ENCODE data around the gene ADAMTS13. TPM values are rescaled to one million over a fixed set of nuclear protein-coding genes. Genes with fewer than 3 reads are reported as not detected.

ADAMTS13 gene
- total RNA-seq, 4 donors from 2014 or later = 0.94 to 2.7 (median 2.1) TPM

GRCh38 chr9:133489253-133490190 is 67.4 kb downstream of the ADAMTS13 start:
- ATAC-seq = no peak
- 81% methylated on average over 12 of the region's 19 CpGs; no CpG with 5 or more reads in 1 of the 2 donors for WGBS, 2 donors (ENCODE audit: low coverage in 1 of 2)
- Histone ChIP-seq H3K4me3 (no peak overlapping the region), H3K36me3 (no peaks in the 10 kb centered on the region), H3K9me3 (no peaks in the 10 kb centered on the region), H3K27me3 (peaks cover 61% of the 10 kb centered on the region), H3K27ac (no peak overlapping the region), H3K4me1 (peaks cover 0 to 25% (median 8%) of the 10 kb centered on the region in 3 donors)
- TF ChIP-seq EP300 (IDR thresholded peaks at IDR 0.05) (no peak), CTCF (IDR thresholded peaks at IDR 0.05) (no peak), POLR2AphosphoS5 (IDR thresholded peaks at IDR 0.05) (no peak), POLR2A (IDR thresholded peaks at IDR 0.05) (no peak)

- no peaks in the 10 kb centered on the region for H3K36me3 ChIP-seq
- WGBS, 2 donors (ENCODE audit: low coverage in 1 of 2) = 60 to 76% methylated on average over 2 to 3 of the region's 13 CpGs
- H3K27ac ChIP-seq = no peak overlapping the region
- H3K4me3 ChIP-seq = no peak overlapping the region
- TF ChIP-seq POLR2AphosphoS5 (IDR thresholded peaks at IDR 0.05) (no peak), CTCF (IDR thresholded peaks at IDR 0.05) (no peak), EP300 (IDR thresholded peaks at IDR 0.05) (no peak), POLR2A (IDR thresholded peaks at IDR 0.05) (no peak)
- no peak for ATAC-seq
- peaks cover 0 to 25% (median 8%) of the 10 kb centered on the region in 3 donors for H3K4me1 ChIP-seq
- no peaks in the 10 kb centered on the region for H3K9me3 ChIP-seq
- H3K27me3 ChIP-seq = peaks cover 55% of the 10 kb centered on the region
Observed at GRCh38 chr9:133490201-133490681, 68.1 kb downstream of the ADAMTS13 start.

- H3K27ac ChIP-seq = no peak overlapping the region
- H3K4me1 ChIP-seq = peaks cover 0 to 22% (median 8%) of the 10 kb centered on the region in 3 donors
- TF ChIP-seq POLR2AphosphoS5 (IDR thresholded peaks at IDR 0.05) = no peak
- ATAC-seq = no peak
- H3K36me3 ChIP-seq = no peaks in the 10 kb centered on the region
- peaks cover 53% of the 10 kb centered on the region for H3K27me3 ChIP-seq
- no peaks in the 10 kb centered on the region for H3K9me3 ChIP-seq
- 45 to 69% methylated on average over 1 to 3 of the region's 12 CpGs for WGBS, 2 donors (ENCODE audit: low coverage in 1 of 2)
- no peak overlapping the region for H3K4me3 ChIP-seq
Observed at GRCh38 chr9:133490865-133491655, 68.9 kb downstream of the ADAMTS13 start.

GRCh38 chr9:133491656-133491925 is 69.4 kb downstream of the ADAMTS13 start:
- Histone ChIP-seq H3K27ac (peak overlapping the region in 3 of 4 donors; percentile 26 to 44 (median 39)), H3K4me1 (peaks cover 0 to 20% (median 8%) of the 10 kb centered on the region in 3 donors), H3K9me3 (no peaks in the 10 kb centered on the region), H3K4me3 (no peak overlapping the region), H3K27me3 (peaks cover 58% of the 10 kb centered on the region), H3K36me3 (no peaks in the 10 kb centered on the region)
- WGBS, 2 donors (ENCODE audit: low coverage in 1 of 2) = 95% methylated on average over 6 of the region's 8 CpGs; no CpG with 5 or more reads in 1 of the 2 donors
- TF ChIP-seq CTCF (IDR thresholded peaks at IDR 0.05) = no peak
- TF ChIP-seq EP300 (IDR thresholded peaks at IDR 0.05) = no peak
- ATAC-seq = no peak

Data from gastroesophageal sphincter (tissue), 4 donors.